Trophoblast cell (in vitro differentiated cells and primary cell): ENCODE results near the gene RNF44.
A peak's percentile ranks its signal among the peaks of the same experiment; 100 is the strongest.

Experiments used
- DNase-seq, 2 donors: peaks; one replicate each; pipeline ENCODE4 v3.0.0-alpha.2; 2016
- H2AFZ ChIP-seq: 2 replicates; pipeline ENCODE4 v1.6.1; 2013; ENCODE audit warnings: low read length, moderate library complexity, mild to moderate bottlenecking; ENCODE audit not compliant: insufficient read depth, poor library complexity
- H2AK5ac ChIP-seq: 2 replicates; pipeline ENCODE4 v1.6.1; 2013; ENCODE audit warnings: mild to moderate bottlenecking, low read length
- H2BK120ac ChIP-seq: 2 replicates; pipeline ENCODE4 v1.6.1; 2013; ENCODE audit warnings: low read length, mild to moderate bottlenecking, moderate library complexity; ENCODE audit not compliant: insufficient read depth, poor library complexity
- H2BK12ac ChIP-seq: 2 replicates; pipeline ENCODE4 v1.6.1; 2013; ENCODE audit warnings: mild to moderate bottlenecking, low read length, moderate library complexity
- H2BK5ac ChIP-seq: 2 replicates; pipeline ENCODE4 v1.6.1; 2013; ENCODE audit warnings: low read length, low read depth, moderate library complexity, mild to moderate bottlenecking; ENCODE audit not compliant: poor library complexity
- H3K14ac ChIP-seq: 2 replicates; pipeline ENCODE4 v1.6.1; 2013; ENCODE audit warnings: mild to moderate bottlenecking, low read length
- H3K18ac ChIP-seq: 2 replicates; pipeline ENCODE4 v1.6.1; 2013; ENCODE audit warnings: mild to moderate bottlenecking, low read length
- H3K23ac ChIP-seq: 2 replicates; pipeline ENCODE4 v1.6.1; 2013; ENCODE audit warnings: low read length
- H3K27ac ChIP-seq: 2 replicates; pipeline ENCODE4 v1.5.1; 2013; ENCODE audit warnings: low read depth, mild to moderate bottlenecking, inconsistent platforms, low read length, moderate library complexity
- H3K27me3 ChIP-seq: 2 replicates; pipeline ENCODE4 v1.6.1; 2013; ENCODE audit warnings: inconsistent platforms, mild to moderate bottlenecking, low read length, moderate library complexity; ENCODE audit not compliant: insufficient read depth
- H3K36me3 ChIP-seq, 2 experiments: 1 replicate in 1 of 2; 2 replicates in 1 of 2; pipeline ENCODE4 v1.6.1; 2013; ENCODE audit warnings: low read length in 2 of 2, mild to moderate bottlenecking in 2 of 2, moderate library complexity in 1 of 2; ENCODE audit not compliant: insufficient read depth in 2 of 2, control insufficient read depth in 1 of 2
- H3K4ac ChIP-seq: 2 replicates; pipeline ENCODE4 v1.6.1; 2013; ENCODE audit warnings: low read depth, mild to moderate bottlenecking, low read length, moderate library complexity
- H3K4me1 ChIP-seq, 2 experiments: 1 replicate in 1 of 2; 2 replicates in 1 of 2; pipeline ENCODE4 v1.6.1; 2013; ENCODE audit warnings: low read length in 2 of 2, mild to moderate bottlenecking in 2 of 2, moderate library complexity in 1 of 2; ENCODE audit not compliant: insufficient read depth in 2 of 2, control insufficient read depth in 1 of 2
- H3K4me2 ChIP-seq: 2 replicates; pipeline ENCODE4 v1.6.1; 2013; ENCODE audit warnings: inconsistent platforms, mild to moderate bottlenecking, low read length, moderate library complexity
- H3K4me3 ChIP-seq: 2 replicates; pipeline ENCODE4 v1.5.1; 2013; ENCODE audit warnings: mild to moderate bottlenecking, low read depth, low read length, inconsistent platforms
- H3K79me1 ChIP-seq: one replicate; pipeline ENCODE4 v1.6.1; 2013; ENCODE audit warnings: low read length
- H3K79me2 ChIP-seq: 2 replicates; pipeline ENCODE4 v1.6.1; 2013; ENCODE audit warnings: low read length, mild to moderate bottlenecking; ENCODE audit not compliant: control insufficient read depth, insufficient read depth, poor library complexity
- H3K9ac ChIP-seq: 2 replicates; pipeline ENCODE4 v1.6.1; 2013; ENCODE audit warnings: mild to moderate bottlenecking, low read length
- H3K9me3 ChIP-seq: 2 replicates; pipeline ENCODE4 v1.6.1; 2013; ENCODE audit warnings: low read depth, mild to moderate bottlenecking, control low read depth, inconsistent platforms, low read length; ENCODE audit not compliant: insufficient read depth
- H4K12ac ChIP-seq: 2 replicates; pipeline ENCODE4 v1.6.1; 2013; ENCODE audit warnings: low read depth, mild to moderate bottlenecking, low read length, moderate library complexity
- H4K8ac ChIP-seq: 2 replicates; pipeline ENCODE4 v1.6.1; 2013; ENCODE audit warnings: low read depth, mild to moderate bottlenecking, low read length, moderate library complexity
- H4K91ac ChIP-seq: one replicate; pipeline ENCODE4 v1.6.1; 2013; ENCODE audit warnings: low read depth, mild to moderate bottlenecking, low read length, moderate library complexity
- WGBS: extraction: QIAGEN DNeasy Blood & Tissue Kit; methylation state at CpG from one replicate; pipeline ENCODE4 v1.1.7; 2013; ENCODE audit warnings: missing lambda C conversion rate; ENCODE audit not compliant: insufficient read length, insufficient coverage; ENCODE audit errors: extremely low coverage; 5-methylcytosine and 5-hydroxymethylcytosine counted together

RNF44 gene

DNA sequence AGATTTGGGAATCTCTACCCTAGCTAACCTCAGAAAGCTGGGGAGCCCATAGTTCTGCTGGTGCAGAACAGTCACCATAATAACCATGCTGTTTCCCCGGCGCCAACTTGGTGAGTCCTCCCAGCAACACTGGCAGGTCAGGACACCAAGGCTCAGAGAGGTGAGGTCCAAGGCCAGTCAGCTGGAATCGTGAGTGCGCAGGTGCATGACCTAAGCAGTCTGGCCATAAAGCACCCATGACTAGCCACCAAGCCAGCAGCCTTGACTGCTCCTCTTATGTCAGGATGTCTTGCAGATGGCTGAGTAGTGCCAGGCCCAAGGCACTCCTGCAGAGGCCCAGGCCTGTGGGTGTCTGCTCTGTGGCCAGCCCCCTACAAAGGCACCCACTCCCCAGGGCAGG lies 2.6 kb downstream of the RNF44 start:
- H3K27me3 ChIP-seq: no peaks in the 10 kb centered on the region
- no peak overlapping the region for H2AFZ ChIP-seq
- H3K9ac ChIP-seq: no peak overlapping the region
- H3K4me1 ChIP-seq: peaks cover 7 to 13% of the 10 kb centered on the region in 2 experiments
- H4K8ac ChIP-seq: no peak overlapping the region
- H4K12ac ChIP-seq: no peak overlapping the region
- no peak overlapping the region for H3K23ac ChIP-seq
- H2AK5ac ChIP-seq: no peak overlapping the region
- H2BK5ac ChIP-seq: no peak overlapping the region
- no peak overlapping the region for H3K4me3 ChIP-seq
- H2BK12ac ChIP-seq: no peak overlapping the region
- no peaks in the 10 kb centered on the region for H3K9me3 ChIP-seq
- no peak overlapping the region for H3K14ac ChIP-seq
- H3K18ac ChIP-seq: no peak overlapping the region
- WGBS: no CpG with 5 or more reads among the region's 4 CpGs
- H3K4me2 ChIP-seq: peak overlapping the region; percentile 1
- peaks cover 29% of the 10 kb centered on the region for H3K79me2 ChIP-seq
- no peak for DNase-seq
- no peak overlapping the region for H2BK120ac ChIP-seq
- H3K36me3 ChIP-seq: peaks cover 35 to 41% of the 10 kb centered on the region in 2 experiments
- H3K27ac ChIP-seq: no peak overlapping the region
- peaks cover 13% of the 10 kb centered on the region for H3K79me1 ChIP-seq
- no peak overlapping the region for H4K91ac ChIP-seq
- peak overlapping the region; percentile 84 for H3K4ac ChIP-seq

DNA sequence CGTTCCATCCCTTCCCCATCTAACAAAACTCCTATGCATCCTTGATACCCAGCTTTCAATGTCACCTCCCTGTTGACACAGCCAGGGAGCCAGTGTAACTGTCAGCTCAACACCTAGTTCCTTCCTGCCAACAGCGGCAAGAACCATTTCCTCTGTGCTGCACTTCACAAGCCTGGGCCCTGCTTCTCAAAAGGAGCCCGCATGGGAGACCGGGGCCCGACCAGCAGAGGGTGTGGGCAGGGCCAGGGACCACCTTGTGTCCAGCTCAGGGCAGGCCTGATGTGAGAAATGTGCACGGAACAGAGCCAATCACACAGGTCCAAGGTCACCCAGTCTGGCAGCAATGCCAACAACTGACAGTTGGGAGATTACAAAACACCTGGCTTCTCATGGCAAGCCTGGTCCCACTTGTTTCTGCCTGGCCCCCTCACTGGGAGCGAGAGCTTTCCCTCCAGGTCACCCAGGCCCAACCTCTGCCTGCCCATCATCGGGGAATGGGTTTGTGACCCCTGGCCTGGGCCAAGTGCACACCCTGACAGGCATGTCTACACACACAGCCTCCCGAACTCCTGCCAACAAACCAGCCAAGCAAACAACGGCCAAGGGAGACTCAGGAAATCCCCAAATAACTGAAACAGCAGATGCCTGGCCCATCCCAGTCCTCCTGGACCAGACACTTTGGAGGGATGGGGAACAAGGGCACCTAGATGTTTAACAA lies 3.1 kb downstream of the RNF44 start:
- no peak for DNase-seq
- peak overlapping the region; percentile 84 for H3K4ac ChIP-seq
- H3K4me1 ChIP-seq: peaks cover 7 to 13% of the 10 kb centered on the region in 2 experiments
- peaks cover 41 to 47% of the 10 kb centered on the region in 2 experiments for H3K36me3 ChIP-seq
- no CpG with 5 or more reads among the region's 10 CpGs for WGBS
- no peak overlapping the region for H2AK5ac ChIP-seq
- H4K12ac ChIP-seq: no peak overlapping the region
- H2BK120ac ChIP-seq: no peak overlapping the region
- no peak overlapping the region for H3K27ac ChIP-seq
- no peak overlapping the region for H4K91ac ChIP-seq
- H3K23ac ChIP-seq: no peak overlapping the region
- H3K4me3 ChIP-seq: no peak overlapping the region
- H3K4me2 ChIP-seq: peak overlapping the region; percentile 1
- no peak overlapping the region for H3K9ac ChIP-seq
- no peaks in the 10 kb centered on the region for H3K27me3 ChIP-seq
- no peak overlapping the region for H2BK12ac ChIP-seq
- no peak overlapping the region for H2BK5ac ChIP-seq
- H3K79me1 ChIP-seq: peaks cover 13% of the 10 kb centered on the region
- H3K79me2 ChIP-seq: peaks cover 29% of the 10 kb centered on the region
- H3K18ac ChIP-seq: no peak overlapping the region
- no peaks in the 10 kb centered on the region for H3K9me3 ChIP-seq
- H2AFZ ChIP-seq: no peak overlapping the region
- no peak overlapping the region for H4K8ac ChIP-seq
- H3K14ac ChIP-seq: no peak overlapping the region

DNA sequence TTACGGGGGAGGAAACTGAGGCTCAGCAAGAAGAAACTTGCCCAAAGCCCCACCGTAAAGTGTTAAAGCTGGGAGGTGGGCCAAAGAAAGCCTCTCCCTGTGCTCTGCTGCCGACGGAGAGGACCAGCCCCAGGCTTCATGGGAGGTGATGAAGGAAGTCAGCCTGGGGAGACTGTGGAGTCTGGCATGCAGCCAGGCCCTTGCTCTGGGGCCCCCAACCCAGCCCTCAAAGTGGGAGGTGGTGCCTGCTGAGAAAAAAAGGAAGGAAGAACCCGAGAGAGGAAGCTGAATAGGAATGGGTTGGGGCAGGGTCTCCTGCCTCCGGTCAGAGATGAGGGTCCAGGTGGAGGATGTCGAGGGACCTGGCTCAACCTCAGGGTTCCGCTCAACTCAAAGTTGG lies 3.8 kb downstream of the RNF44 start:
- peaks cover 7 to 13% of the 10 kb centered on the region in 2 experiments for H3K4me1 ChIP-seq
- no peak overlapping the region for H2AFZ ChIP-seq
- no peak overlapping the region for H3K14ac ChIP-seq
- H2BK12ac ChIP-seq: no peak overlapping the region
- no peaks in the 10 kb centered on the region for H3K27me3 ChIP-seq
- no peak for DNase-seq
- no peak overlapping the region for H3K4me2 ChIP-seq
- H3K23ac ChIP-seq: no peak overlapping the region
- peak overlapping the region; percentile 26 for H4K12ac ChIP-seq
- H3K4ac ChIP-seq: peak overlapping the region; percentile 44
- H3K4me3 ChIP-seq: no peak overlapping the region
- H3K9ac ChIP-seq: no peak overlapping the region
- H2AK5ac ChIP-seq: no peak overlapping the region
- H2BK120ac ChIP-seq: no peak overlapping the region
- H3K79me1 ChIP-seq: peaks cover 13% of the 10 kb centered on the region
- no peak overlapping the region for H3K27ac ChIP-seq
- H3K36me3 ChIP-seq: peaks cover 48 to 53% of the 10 kb centered on the region in 2 experiments
- peaks cover 29% of the 10 kb centered on the region for H3K79me2 ChIP-seq
- H4K91ac ChIP-seq: no peak overlapping the region
- no peak overlapping the region for H3K18ac ChIP-seq
- no peak overlapping the region for H2BK5ac ChIP-seq
- no peaks in the 10 kb centered on the region for H3K9me3 ChIP-seq
- no peak overlapping the region for H4K8ac ChIP-seq
- WGBS: no CpG with 5 or more reads among the region's 8 CpGs

DNA sequence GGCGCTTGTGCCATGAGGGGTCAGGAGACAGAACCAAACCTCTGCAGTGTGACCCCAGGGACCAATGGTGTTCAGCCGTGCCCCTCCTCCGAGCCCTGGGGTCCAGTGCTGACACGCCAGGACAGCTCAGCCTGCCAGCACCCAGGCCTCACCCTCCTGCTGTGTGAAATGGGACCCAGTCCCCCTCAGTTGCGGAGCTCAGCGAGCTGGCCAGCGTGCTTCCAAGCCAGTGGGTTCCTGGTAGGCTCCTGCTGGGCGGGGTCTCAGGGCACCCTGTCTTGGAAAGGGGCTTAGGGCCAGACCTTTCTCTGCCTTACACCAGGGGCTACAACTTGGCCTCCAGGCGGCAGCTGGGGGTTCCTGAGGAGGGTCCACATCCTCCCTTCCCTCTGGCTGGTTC lies 4.4 kb downstream of the RNF44 start:
- Histone ChIP-seq H3K4ac (peak overlapping the region; percentile 44), H2BK120ac (no peak overlapping the region), H2AK5ac (no peak overlapping the region), H3K36me3 (peaks cover 54 to 59% of the 10 kb centered on the region in 2 experiments), H4K12ac (no peak overlapping the region), H3K27me3 (no peaks in the 10 kb centered on the region), H3K79me1 (peaks cover 13% of the 10 kb centered on the region), H3K9ac (no peak overlapping the region), H3K4me1 (peaks cover 7 to 13% of the 10 kb centered on the region in 2 experiments), H3K4me2 (no peak overlapping the region), H3K9me3 (no peaks in the 10 kb centered on the region), H3K79me2 (peaks cover 29% of the 10 kb centered on the region), H3K27ac (no peak overlapping the region), H3K14ac (no peak overlapping the region), H3K18ac (peak overlapping the region; percentile 43), H2BK12ac (no peak overlapping the region), H2AFZ (no peak overlapping the region), H3K4me3 (no peak overlapping the region), H4K8ac (no peak overlapping the region), H4K91ac (no peak overlapping the region), H2BK5ac (no peak overlapping the region), H3K23ac (no peak overlapping the region)
- no CpG with 5 or more reads among the region's 9 CpGs for WGBS
- DNase-seq: no peak
